Right lobe of liver (tissue), 4 donors: ENCODE measurements around the gene LRRC43.

ENCODE experiments used
- CTCF ChIP-seq, 4 donors: fragments of 200-600 bp in 3 of 4; fragments of 450-650 bp in 1 of 4; IDR thresholded peaks; one replicate each; pipeline versions ENCODE4 v1.5.1 to v1.8.0; 2016 to 2022; ENCODE audit warnings: antibody characterized with exemption in 4 of 4, mild to moderate bottlenecking in 2 of 4
- POLR2A ChIP-seq: fragments of 450-650 bp; IDR thresholded peaks from one replicate; pipeline ENCODE4 v1.6.1; 2017; ENCODE audit warnings: antibody characterized with exemption, mild to moderate bottlenecking
- donor health status: DM: no; HTN: no; CAD: no.
- donor health status: DM: no; HTN: no; CAD: no.
- donor health status: DM: no; HTN: yes; CAD: no.

GRCh38 chr12:122160761-122161160 lies 22.2 kb upstream of the LRRC43 start:
- no peak for TF ChIP-seq CTCF (IDR thresholded peaks at IDR 0.05)
- no peak for TF ChIP-seq POLR2A
